NCI-H510A (cell line): ENCODE measurements around the gene NPAS2.

Experiments used
- DNase-seq: peaks from one replicate; lab custom pipeline; 2025; lab: John Stamatoyannopoulos, UW

The NPAS2 gene

GRCh38 chr2:100853909-100854810, 34.2 kb downstream of the NPAS2 start:
- no peak for DNase-seq

GRCh38 chr2:100855084-100855483, 35.1 kb downstream of the NPAS2 start:
- DNase-seq, result no peak

- no peak for DNase-seq
Measured at GRCh38 chr2:100855606-100856005, 35.7 kb downstream of the NPAS2 start.

- no peak for DNase-seq
Measured at GRCh38 chr2:100856732-100857131, 36.8 kb downstream of the NPAS2 start.

- DNase-seq, result no peak
Measured at GRCh38 chr2:100857341-100857740, 37.4 kb downstream of the NPAS2 start.

- DNase-seq, result no peak
Measured at GRCh38 chr2:100857915-100858314, 38.0 kb downstream of the NPAS2 start.

- DNase-seq, result no peak
Measured at GRCh38 chr2:100859902-100860301, 40.0 kb downstream of the NPAS2 start.

GRCh38 chr2:100861340-100861739, 41.4 kb downstream of the NPAS2 start:
- no peak for DNase-seq

GRCh38 chr2:100862081-100862480, 42.1 kb downstream of the NPAS2 start:
- no peak for DNase-seq

GRCh38 chr2:100865816-100866460, 46.0 kb downstream of the NPAS2 start:
- DNase-seq, result no peak

- DNase-seq, result no peak
Measured at GRCh38 chr2:100868083-100868482, 48.1 kb downstream of the NPAS2 start.

GRCh38 chr2:100869120-100869519, 49.2 kb downstream of the NPAS2 start:
- DNase-seq, result no peak

GRCh38 chr2:100870652-100871531, 51.0 kb downstream of the NPAS2 start:
- no peak for DNase-seq

- DNase-seq, result peak; percentile 78
Measured at GRCh38 chr2:100875516-100876230, 55.7 kb downstream of the NPAS2 start.

GRCh38 chr2:100876231-100876860, 56.4 kb downstream of the NPAS2 start:
- no peak for DNase-seq

GRCh38 chr2:100877555-100877954, 57.6 kb downstream of the NPAS2 start:
- DNase-seq, result no peak

- DNase-seq, result no peak
Measured at GRCh38 chr2:100878000-100878791, 58.3 kb downstream of the NPAS2 start.

GRCh38 chr2:100879296-100879695, 59.4 kb downstream of the NPAS2 start:
- DNase-seq, result no peak

GRCh38 chr2:100880036-100880435, 60.1 kb downstream of the NPAS2 start:
- no peak for DNase-seq

- no peak for DNase-seq
Measured at GRCh38 chr2:100880730-100881129, 60.8 kb downstream of the NPAS2 start.
